ENCODE results near the gene APPL2. TPM values are rescaled to one million over a fixed set of nuclear protein-coding genes. Genes with fewer than 3 reads are reported as not detected.

The APPL2 gene
- total RNA-seq, 6 experiments from 2014 or later, result 10.2 to 23.2 (median 16.5) TPM

- no peaks in the 10 kb centered on the region for H3K9me3 ChIP-seq
- H3K27ac ChIP-seq, result no peak overlapping the region
- H3K4me3 ChIP-seq, result no peak overlapping the region
- TF ChIP-seq CTCF (IDR thresholded peaks at IDR 0.05), result peak; percentile 71 to 86 (median 74)
- no peak for TF ChIP-seq POLR2A (IDR thresholded peaks at IDR 0.05)
- intact Hi-C loops (cut with DNase I), result loop anchor here (10.0 kb wide), 2 partner anchors 95 to 105 kb away; no protein-coding TSS in a partner anchor
- ATAC-seq (peak; percentile 87 to 92 (median 91)), DNase-seq (peak in 2 of 3 donors; percentile 24 to 59)
- no peaks in the 10 kb centered on the region for H3K36me3 ChIP-seq
- no peaks in the 10 kb centered on the region for H3K4me1 ChIP-seq
- 59% methylated on average over 6 of the region's 6 CpGs for WGBS (ENCODE audit: insufficient coverage, low coverage, low lambda C conversion rate, missing lambda C conversion rate)
- no peaks in the 10 kb centered on the region for H3K27me3 ChIP-seq
Measured at GRCh38 chr12:105279460-105280056, 43.6 kb upstream of the APPL2 start.

GRCh38 chr12:105278043-105278697, 42.2 kb upstream of the APPL2 start:
- H3K36me3 ChIP-seq, result no peaks in the 10 kb centered on the region
- ATAC-seq (peak; percentile 47 to 83 (median 66)), DNase-seq (no peak)

GRCh38 chr12:105275997-105276733, 40.2 kb upstream of the APPL2 start:
- 76% methylated on average over 3 of the region's 3 CpGs for WGBS (ENCODE audit: insufficient coverage, low coverage, low lambda C conversion rate, missing lambda C conversion rate)
- intact Hi-C loops (cut with DNase I), result loop anchor here in 1 of 2 donors (10.0 kb wide), 1 partner anchor 109 kb away; no protein-coding TSS in a partner anchor

More at GRCh38 chr12:105278043-105278697, 42.2 kb upstream of the APPL2 start:
- WGBS (ENCODE audit: insufficient coverage, low coverage, low lambda C conversion rate, missing lambda C conversion rate), result 65% methylated on average over 3 of the region's 4 CpGs
- H3K4me1 ChIP-seq, result no peaks in the 10 kb centered on the region
- H3K9me3 ChIP-seq, result no peaks in the 10 kb centered on the region
- no peak overlapping the region for H3K4me3 ChIP-seq
- intact Hi-C loops (cut with DNase I), result loop anchor here in 1 of 2 donors (10.0 kb wide), 1 partner anchor 107 kb away; no protein-coding TSS in a partner anchor
- no peak overlapping the region for H3K27ac ChIP-seq
- TF ChIP-seq POLR2A (IDR thresholded peaks at IDR 0.05) (no peak), CTCF (IDR thresholded peaks at IDR 0.05) (peak in 3 of 4 donors; percentile 12 to 24 (median 15))
- no peaks in the 10 kb centered on the region for H3K27me3 ChIP-seq

More at GRCh38 chr12:105275997-105276733, 40.2 kb upstream of the APPL2 start:
- TF ChIP-seq POLR2A (IDR thresholded peaks at IDR 0.05) (no peak), CTCF (IDR thresholded peaks at IDR 0.05) (no peak)
- H3K27ac ChIP-seq, result no peak overlapping the region
- DNase-seq (no peak), ATAC-seq (no peak)
- H3K9me3 ChIP-seq, result no peaks in the 10 kb centered on the region
- no peaks in the 10 kb centered on the region for H3K36me3 ChIP-seq
- no peaks in the 10 kb centered on the region for H3K27me3 ChIP-seq
- no peaks in the 10 kb centered on the region for H3K4me1 ChIP-seq
- no peak overlapping the region for H3K4me3 ChIP-seq

Measured in right lobe of liver (tissue), 6 donors.